Hepatocyte (in vitro differentiated cells): Measurements from ENCODE around the gene ATXN3L.

Experiments used
- EZH2 ChIP-seq: fragments of 200-600 bp; sonication (generic); IDR thresholded peaks from 2 replicates; pipeline ENCODE4 v1.6.1; 2016; ENCODE audit warnings: antibody characterized with exemption, mild to moderate bottlenecking, borderline replicate concordance
- EZH2phosphoT487 ChIP-seq: fragments of 200-600 bp; sonication (generic); IDR thresholded peaks from one replicate; pipeline ENCODE4 v1.6.1; 2018; ENCODE audit warnings: antibody characterized with exemption, mild to moderate bottlenecking, low read depth, moderate library complexity; ENCODE audit not compliant: unreplicated experiment, severe bottlenecking
- TF ChIP-seq, protein P1 (sequence below): fragments of 200-600 bp; sonication (generic); IDR thresholded peaks from 2 replicates; pipeline ENCODE4 v1.5.1; 2016; ENCODE audit warnings: antibody characterized with exemption, mild to moderate bottlenecking; ENCODE audit not compliant: poor library complexity

DNA sequence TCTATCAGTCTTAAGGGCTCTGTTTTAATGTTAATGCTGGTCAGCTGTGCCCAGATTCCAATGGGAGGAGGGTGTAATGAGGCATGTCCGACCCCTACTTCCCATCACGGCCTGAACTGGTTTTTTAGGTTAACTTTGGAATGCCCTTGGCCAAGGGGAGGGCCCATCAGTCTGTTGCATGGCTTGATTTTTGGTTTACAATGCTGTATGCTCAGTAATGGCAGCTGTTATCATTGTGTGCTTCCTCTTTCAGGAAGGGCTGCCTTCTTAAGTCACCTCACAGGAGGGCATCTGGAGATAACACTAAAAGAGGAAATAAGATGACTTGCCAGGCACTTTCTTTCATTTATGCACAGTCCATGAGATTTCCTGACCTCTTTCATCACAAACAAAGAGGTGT lies 36.3 kb downstream of the ATXN3L start:
- TF ChIP-seq, protein P1, sequence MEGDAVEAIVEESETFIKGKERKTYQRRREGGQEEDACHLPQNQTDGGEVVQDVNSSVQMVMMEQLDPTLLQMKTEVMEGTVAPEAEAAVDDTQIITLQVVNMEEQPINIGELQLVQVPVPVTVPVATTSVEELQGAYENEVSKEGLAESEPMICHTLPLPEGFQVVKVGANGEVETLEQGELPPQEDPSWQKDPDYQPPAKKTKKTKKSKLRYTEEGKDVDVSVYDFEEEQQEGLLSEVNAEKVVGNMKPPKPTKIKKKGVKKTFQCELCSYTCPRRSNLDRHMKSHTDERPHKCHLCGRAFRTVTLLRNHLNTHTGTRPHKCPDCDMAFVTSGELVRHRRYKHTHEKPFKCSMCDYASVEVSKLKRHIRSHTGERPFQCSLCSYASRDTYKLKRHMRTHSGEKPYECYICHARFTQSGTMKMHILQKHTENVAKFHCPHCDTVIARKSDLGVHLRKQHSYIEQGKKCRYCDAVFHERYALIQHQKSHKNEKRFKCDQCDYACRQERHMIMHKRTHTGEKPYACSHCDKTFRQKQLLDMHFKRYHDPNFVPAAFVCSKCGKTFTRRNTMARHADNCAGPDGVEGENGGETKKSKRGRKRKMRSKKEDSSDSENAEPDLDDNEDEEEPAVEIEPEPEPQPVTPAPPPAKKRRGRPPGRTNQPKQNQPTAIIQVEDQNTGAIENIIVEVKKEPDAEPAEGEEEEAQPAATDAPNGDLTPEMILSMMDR: no peak
- TF ChIP-seq EZH2phosphoT487: no peak
- no peak for TF ChIP-seq EZH2
